ENCODE results near the gene KRTAP7-1.

Gene KRTAP7-1

GRCh38 chr21:30829659-30830058 is at the start of gene KRTAP7-1:
KRTAP7-1 (minus strand) TSS chr21:30829759; CDS start chr21:30829698, 61 bp downstream.
- no peak for DNase-seq
- Histone ChIP-seq H3K79me2 (ENCODE audit: low read length) (no peaks in the 10 kb centered on the region), H3K4me1 (ENCODE audit: low read length) (no peaks in the 10 kb centered on the region; the same call in 1 of the 2 replicates), H3K27me3 (replicated peaks; ENCODE audit: insufficient read depth, low read length) (no peaks in the 10 kb centered on the region), H3K9me2 (replicated peaks; ENCODE audit: insufficient read depth, low read length) (no peaks in the 10 kb centered on the region), H3K9me3 (replicated peaks; ENCODE audit: insufficient read depth, low read length) (no peaks in the 10 kb centered on the region), H3K4me2 (ENCODE audit: low read depth, low read length) (no peak within 1 kb of the TSS), H3K36me3 (replicated peaks; ENCODE audit: insufficient read depth, low read length) (no peaks in the 10 kb centered on the region), H2AFZ (ENCODE audit: low read length) (no peak within 1 kb of the TSS), H4K20me1 (ENCODE audit: insufficient read depth, low read length) (no peaks in the 10 kb centered on the region), H3K27ac (ENCODE audit: low read length) (no peak within 1 kb of the TSS), H3K4me3 (ENCODE audit: low read length) (no peak within 1 kb of the TSS), H3F3A (ENCODE audit: insufficient read depth, low read length) (no peaks in the 10 kb centered on the region), H3K9ac (ENCODE audit: low read length) (no peak within 1 kb of the TSS)
- no peak for TF ChIP-seq EZH2phosphoT487 (IDR thresholded peaks at IDR 0.05; ENCODE audit: low read length)
- TF ChIP-seq, protein P1, sequence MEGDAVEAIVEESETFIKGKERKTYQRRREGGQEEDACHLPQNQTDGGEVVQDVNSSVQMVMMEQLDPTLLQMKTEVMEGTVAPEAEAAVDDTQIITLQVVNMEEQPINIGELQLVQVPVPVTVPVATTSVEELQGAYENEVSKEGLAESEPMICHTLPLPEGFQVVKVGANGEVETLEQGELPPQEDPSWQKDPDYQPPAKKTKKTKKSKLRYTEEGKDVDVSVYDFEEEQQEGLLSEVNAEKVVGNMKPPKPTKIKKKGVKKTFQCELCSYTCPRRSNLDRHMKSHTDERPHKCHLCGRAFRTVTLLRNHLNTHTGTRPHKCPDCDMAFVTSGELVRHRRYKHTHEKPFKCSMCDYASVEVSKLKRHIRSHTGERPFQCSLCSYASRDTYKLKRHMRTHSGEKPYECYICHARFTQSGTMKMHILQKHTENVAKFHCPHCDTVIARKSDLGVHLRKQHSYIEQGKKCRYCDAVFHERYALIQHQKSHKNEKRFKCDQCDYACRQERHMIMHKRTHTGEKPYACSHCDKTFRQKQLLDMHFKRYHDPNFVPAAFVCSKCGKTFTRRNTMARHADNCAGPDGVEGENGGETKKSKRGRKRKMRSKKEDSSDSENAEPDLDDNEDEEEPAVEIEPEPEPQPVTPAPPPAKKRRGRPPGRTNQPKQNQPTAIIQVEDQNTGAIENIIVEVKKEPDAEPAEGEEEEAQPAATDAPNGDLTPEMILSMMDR (IDR thresholded peaks at IDR 0.05; ENCODE audit: low read length), result no peak
- TF ChIP-seq EZH2 (optimal IDR thresholded peaks at IDR 0.05; ENCODE audit: low read depth, low read length), result no peak

DNA sequence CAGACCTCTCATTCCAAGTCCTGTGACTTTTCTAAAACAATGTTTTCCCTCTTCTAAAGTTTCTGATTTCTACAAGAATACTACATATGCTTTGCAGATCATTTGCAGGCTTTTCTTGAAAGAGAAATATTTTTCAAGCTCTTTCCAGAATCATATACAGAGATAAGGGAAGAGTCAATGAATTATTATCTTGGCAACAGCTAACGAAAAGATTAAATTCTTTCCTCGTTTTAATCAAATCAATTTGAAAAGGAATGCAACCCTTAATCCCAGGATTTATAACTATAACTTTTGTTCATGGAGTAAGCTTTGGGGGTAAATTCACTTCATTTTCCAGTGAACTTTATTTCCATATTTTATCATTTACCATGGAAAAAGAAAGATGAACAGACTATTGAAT is 45.0 kb upstream of the KRTAP7-1 start:
- Histone ChIP-seq H3K79me2 (ENCODE audit: low read length) (no peaks in the 10 kb centered on the region), H3K4me2 (ENCODE audit: low read depth, low read length) (no peak overlapping the region), H3K4me3 (ENCODE audit: low read length) (no peak overlapping the region), H3K27ac (ENCODE audit: low read length) (no peak overlapping the region), H2AFZ (ENCODE audit: low read length) (no peak overlapping the region), H3K36me3 (replicated peaks; ENCODE audit: insufficient read depth, low read length) (no peaks in the 10 kb centered on the region), H3F3A (ENCODE audit: insufficient read depth, low read length) (no peaks in the 10 kb centered on the region), H3K9ac (ENCODE audit: low read length) (no peak overlapping the region), H4K20me1 (ENCODE audit: insufficient read depth, low read length) (no peaks in the 10 kb centered on the region), H3K9me2 (replicated peaks; ENCODE audit: insufficient read depth, low read length) (no peaks in the 10 kb centered on the region), H3K27me3 (replicated peaks; ENCODE audit: insufficient read depth, low read length) (no peaks in the 10 kb centered on the region), H3K4me1 (ENCODE audit: low read length) (no peaks in the 10 kb centered on the region), H3K9me3 (replicated peaks; ENCODE audit: insufficient read depth, low read length) (no peaks in the 10 kb centered on the region)
- TF ChIP-seq, protein P1 (IDR thresholded peaks at IDR 0.05; ENCODE audit: low read length), result no peak
- no peak for TF ChIP-seq EZH2phosphoT487 (IDR thresholded peaks at IDR 0.05; ENCODE audit: low read length)
- no peak for TF ChIP-seq EZH2 (optimal IDR thresholded peaks at IDR 0.05; ENCODE audit: low read depth, low read length)
- no peak for DNase-seq

DNA sequence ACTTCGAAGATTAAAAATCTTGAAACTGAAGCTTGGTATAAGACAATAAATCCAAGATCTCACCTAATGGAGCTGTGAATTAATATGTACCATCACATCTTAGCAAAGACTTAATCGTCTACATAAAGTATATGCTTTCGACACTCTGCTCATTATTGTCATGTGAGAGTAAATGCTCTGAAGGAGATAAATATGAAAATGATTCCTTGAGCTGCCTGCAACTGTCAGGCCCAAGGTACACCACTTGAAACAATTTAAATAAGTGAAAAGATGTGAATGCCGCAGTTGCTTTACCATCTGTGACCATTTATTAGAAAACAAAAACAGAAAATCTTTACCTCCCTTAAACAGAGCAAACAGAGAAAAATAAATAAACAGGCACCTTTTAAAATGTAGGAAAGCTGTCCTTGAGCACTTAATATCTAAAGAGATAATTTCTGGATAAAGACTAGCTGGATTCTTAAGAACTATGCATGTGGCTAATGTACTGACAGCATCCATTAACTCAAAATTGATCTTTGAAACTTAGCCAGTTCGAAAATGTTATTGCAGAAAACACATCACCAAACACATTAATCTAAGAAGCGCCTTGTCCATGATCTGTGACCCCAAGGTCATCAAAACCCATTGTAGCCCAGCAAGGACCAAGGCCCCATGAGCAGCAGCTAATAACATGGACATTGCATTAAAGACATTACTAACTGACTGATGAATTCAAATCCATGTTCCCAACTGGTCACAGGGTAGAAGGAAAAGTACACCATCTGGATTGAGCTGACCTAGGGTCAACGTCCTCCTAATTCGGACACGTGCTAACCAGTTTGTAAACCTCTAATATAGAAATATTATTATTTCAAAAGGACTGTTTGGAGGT is 18.3 kb upstream of the KRTAP7-1 start:
- DNase-seq, result no peak
- Histone ChIP-seq H3K4me1 (ENCODE audit: low read length) (peaks cover 10% of the 10 kb centered on the region), H3K4me3 (ENCODE audit: low read length) (no peak overlapping the region), H3K9ac (ENCODE audit: low read length) (no peak overlapping the region), H3K9me2 (replicated peaks; ENCODE audit: insufficient read depth, low read length) (no peaks in the 10 kb centered on the region), H3K79me2 (ENCODE audit: low read length) (no peaks in the 10 kb centered on the region), H2AFZ (ENCODE audit: low read length) (no peak overlapping the region), H4K20me1 (ENCODE audit: insufficient read depth, low read length) (no peaks in the 10 kb centered on the region), H3K4me2 (ENCODE audit: low read depth, low read length) (no peak overlapping the region), H3F3A (ENCODE audit: insufficient read depth, low read length) (peaks cover 12% of the 10 kb centered on the region), H3K9me3 (replicated peaks; ENCODE audit: insufficient read depth, low read length) (no peaks in the 10 kb centered on the region), H3K27ac (ENCODE audit: low read length) (no peak overlapping the region), H3K27me3 (replicated peaks; ENCODE audit: insufficient read depth, low read length) (no peaks in the 10 kb centered on the region), H3K36me3 (replicated peaks; ENCODE audit: insufficient read depth, low read length) (no peaks in the 10 kb centered on the region)
- TF ChIP-seq EZH2phosphoT487 (IDR thresholded peaks at IDR 0.05; ENCODE audit: low read length) (no peak), EZH2 (optimal IDR thresholded peaks at IDR 0.05; ENCODE audit: low read depth, low read length) (no peak)
- TF ChIP-seq, protein P1 (IDR thresholded peaks at IDR 0.05; ENCODE audit: low read length), result no peak
